ENCODE measurements around the gene SPATS2L. TPM values are rescaled to one million over a fixed set of nuclear protein-coding genes. Genes with fewer than 3 reads are reported as not detected.
A peak's percentile ranks its signal among the peaks of the same experiment; 100 is the strongest.

Gene SPATS2L
- total RNA-seq, 1 donor from 2014 or later: 77.3 TPM

DNA sequence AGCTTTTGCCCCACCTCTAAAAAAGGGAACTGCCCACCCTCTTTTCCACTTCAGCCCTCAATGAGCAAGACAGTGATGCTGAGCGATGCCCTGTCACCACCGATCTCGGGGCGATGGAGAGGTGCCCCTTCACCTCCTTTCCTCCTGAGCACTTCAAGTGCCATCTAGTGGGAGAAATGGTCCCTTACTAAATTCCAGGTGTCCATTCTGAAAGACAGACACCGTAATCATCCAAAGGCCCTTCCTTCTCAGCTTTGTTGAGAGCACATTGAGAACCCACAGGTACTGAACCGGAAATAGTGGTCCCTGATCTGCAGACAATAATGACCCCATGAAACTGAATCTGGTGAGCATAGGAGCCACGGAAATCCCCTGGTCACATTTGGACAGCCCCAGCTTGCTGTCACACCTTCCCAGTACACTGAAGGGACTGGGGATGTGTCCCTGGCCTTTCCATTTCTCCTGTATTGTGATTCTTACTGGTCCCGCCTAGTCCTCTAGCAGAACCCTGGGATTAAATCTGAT, 164.9 kb downstream of the SPATS2L start:
- no peak overlapping the region for H3K4me3 ChIP-seq (ENCODE audit: low read depth, low read length)
- DNase-seq (ENCODE audit: low read depth): no peak
- H3K36me3 ChIP-seq (ENCODE audit: control insufficient read depth, insufficient read depth, low read length): peaks cover 1% of the 10 kb centered on the region
- TF ChIP-seq, protein P1, sequence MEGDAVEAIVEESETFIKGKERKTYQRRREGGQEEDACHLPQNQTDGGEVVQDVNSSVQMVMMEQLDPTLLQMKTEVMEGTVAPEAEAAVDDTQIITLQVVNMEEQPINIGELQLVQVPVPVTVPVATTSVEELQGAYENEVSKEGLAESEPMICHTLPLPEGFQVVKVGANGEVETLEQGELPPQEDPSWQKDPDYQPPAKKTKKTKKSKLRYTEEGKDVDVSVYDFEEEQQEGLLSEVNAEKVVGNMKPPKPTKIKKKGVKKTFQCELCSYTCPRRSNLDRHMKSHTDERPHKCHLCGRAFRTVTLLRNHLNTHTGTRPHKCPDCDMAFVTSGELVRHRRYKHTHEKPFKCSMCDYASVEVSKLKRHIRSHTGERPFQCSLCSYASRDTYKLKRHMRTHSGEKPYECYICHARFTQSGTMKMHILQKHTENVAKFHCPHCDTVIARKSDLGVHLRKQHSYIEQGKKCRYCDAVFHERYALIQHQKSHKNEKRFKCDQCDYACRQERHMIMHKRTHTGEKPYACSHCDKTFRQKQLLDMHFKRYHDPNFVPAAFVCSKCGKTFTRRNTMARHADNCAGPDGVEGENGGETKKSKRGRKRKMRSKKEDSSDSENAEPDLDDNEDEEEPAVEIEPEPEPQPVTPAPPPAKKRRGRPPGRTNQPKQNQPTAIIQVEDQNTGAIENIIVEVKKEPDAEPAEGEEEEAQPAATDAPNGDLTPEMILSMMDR (IDR thresholded peaks at IDR 0.05; ENCODE audit: insufficient read depth, low read length, poor library complexity, severe bottlenecking): peak; percentile 55
- no peaks in the 10 kb centered on the region for H3K27me3 ChIP-seq (ENCODE audit: control insufficient read depth, insufficient read depth, low read length)

DNA sequence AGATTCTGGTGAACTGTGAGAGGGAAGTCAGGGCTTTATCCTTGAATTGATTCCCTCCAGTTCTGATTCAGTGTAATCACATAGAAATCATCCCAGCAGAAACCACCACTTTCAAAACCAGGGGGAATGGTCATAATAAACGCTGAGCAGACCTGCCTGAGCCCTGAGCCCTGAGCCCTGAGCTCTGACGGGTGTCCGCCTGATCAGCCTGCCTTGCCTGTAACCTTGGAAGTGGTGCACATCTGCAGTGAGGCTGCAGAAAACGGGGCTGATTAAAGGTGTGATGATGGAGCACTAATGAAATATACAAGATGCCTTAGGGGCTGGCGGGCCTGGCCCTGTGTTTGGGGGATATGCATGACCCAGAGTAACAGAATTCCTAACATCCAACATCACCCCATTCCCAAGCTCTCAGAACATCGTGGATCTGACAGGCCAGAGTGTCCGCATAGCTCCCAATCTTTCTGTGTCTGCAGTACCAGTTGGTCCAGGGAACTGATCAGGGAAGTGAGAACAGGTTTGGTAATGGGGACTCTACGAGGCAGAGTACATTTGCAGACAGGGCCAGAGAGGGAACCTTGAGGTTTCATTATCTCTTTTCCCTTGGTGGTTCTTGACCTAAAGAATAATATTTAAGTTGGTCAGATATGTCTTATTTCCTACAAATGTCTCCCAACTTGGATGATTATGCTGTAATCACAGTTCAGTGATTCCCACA, 165.6 kb downstream of the SPATS2L start:
- no peaks in the 10 kb centered on the region for H3K27me3 ChIP-seq (ENCODE audit: control insufficient read depth, insufficient read depth, low read length)
- peaks cover 1% of the 10 kb centered on the region for H3K36me3 ChIP-seq (ENCODE audit: control insufficient read depth, insufficient read depth, low read length)

DNA sequence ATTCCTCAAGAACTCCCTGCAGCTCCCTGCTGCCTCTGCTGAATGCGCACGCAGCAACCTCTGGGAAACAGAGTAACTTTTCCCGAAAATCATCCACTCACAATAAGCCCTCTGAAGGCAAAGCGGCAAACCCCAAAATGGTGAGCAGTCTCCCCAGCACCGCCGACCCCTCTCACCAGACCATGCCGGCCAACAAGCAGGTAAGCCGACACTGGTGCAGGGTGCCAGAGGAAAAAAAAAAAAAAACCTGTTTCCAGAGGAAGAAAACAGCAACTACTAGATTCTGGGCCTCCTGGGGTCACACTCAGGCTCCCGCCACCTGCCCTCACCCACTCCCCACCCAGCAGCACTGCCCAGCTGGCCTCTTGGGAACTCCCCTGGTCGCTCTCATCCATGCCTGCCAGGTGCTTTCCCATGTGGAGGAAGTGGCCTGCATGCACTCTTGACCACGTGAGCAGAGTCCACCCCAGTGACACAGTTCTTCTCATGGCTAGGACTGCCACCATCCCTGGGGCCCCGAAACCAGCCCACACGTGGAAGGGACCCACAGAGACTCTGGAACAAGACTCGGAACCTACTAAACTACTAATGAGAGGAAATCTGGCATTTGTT, 166.5 kb downstream of the SPATS2L start:
- DNase-seq (ENCODE audit: low read depth): no peak
- TF ChIP-seq, protein P1 (IDR thresholded peaks at IDR 0.05; ENCODE audit: insufficient read depth, low read length, poor library complexity, severe bottlenecking): no peak
- H3K36me3 ChIP-seq (ENCODE audit: control insufficient read depth, insufficient read depth, low read length): peaks cover 1% of the 10 kb centered on the region
- no peak overlapping the region for H3K4me3 ChIP-seq (ENCODE audit: low read depth, low read length)
- H3K27me3 ChIP-seq (ENCODE audit: control insufficient read depth, insufficient read depth, low read length): no peaks in the 10 kb centered on the region

More for the DNA sequence above, 165.6 kb downstream of the SPATS2L start:
- DNase-seq (ENCODE audit: low read depth): no peak
- TF ChIP-seq, protein P1 (IDR thresholded peaks at IDR 0.05; ENCODE audit: insufficient read depth, low read length, poor library complexity, severe bottlenecking): no peak
- no peak overlapping the region for H3K4me3 ChIP-seq (ENCODE audit: low read depth, low read length)

DNA sequence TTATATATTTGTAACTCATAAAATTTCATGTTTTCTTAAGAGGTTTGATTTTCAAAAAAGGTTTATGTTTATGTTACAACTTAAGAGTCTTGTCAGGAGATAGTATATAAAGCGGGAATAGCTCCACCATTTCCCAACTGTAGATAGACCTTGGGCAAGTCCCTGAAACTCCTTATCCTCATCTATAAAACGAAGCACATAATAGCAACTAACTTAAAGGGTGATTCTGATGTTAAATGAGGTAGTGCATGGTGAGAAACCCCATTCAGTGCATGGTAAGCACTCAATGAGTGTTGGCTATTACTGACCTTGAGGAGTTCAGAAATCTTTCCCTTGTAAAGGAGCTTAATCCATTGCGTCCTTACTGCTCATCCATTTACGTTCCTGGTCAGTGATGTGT, 169.3 kb downstream of the SPATS2L start:
- H3K4me3 ChIP-seq (ENCODE audit: low read depth, low read length): no peak overlapping the region
- TF ChIP-seq, protein P1 (IDR thresholded peaks at IDR 0.05; ENCODE audit: insufficient read depth, low read length, poor library complexity, severe bottlenecking): no peak
- peaks cover 1% of the 10 kb centered on the region for H3K36me3 ChIP-seq (ENCODE audit: control insufficient read depth, insufficient read depth, low read length)
- DNase-seq (ENCODE audit: low read depth): no peak
- no peaks in the 10 kb centered on the region for H3K27me3 ChIP-seq (ENCODE audit: control insufficient read depth, insufficient read depth, low read length)

DNA sequence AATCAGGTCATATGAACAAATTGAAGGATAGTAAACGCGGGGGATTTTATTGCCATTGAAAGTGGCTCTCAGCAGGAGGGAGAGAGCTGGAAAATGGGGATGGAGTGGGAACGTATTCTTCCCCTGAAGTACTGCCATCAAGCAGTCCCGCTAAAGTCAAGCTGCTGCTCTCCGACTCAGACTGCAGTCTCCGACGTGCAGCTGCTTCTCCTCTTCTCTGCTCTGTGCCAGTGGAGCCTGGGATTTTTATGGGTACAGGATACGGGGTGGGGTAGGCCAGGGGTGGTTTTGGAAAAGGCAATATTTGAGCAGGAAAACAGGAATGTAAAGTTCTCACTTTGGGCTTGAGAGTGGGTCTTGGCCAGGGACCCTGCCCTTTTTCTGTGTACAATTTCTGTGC, 170.3 kb downstream of the SPATS2L start:
- Histone ChIP-seq H3K36me3 (ENCODE audit: control insufficient read depth, insufficient read depth, low read length) (peaks cover 1% of the 10 kb centered on the region), H3K4me3 (ENCODE audit: low read depth, low read length) (no peak overlapping the region), H3K27me3 (ENCODE audit: control insufficient read depth, insufficient read depth, low read length) (no peaks in the 10 kb centered on the region)
- TF ChIP-seq, protein P1 (IDR thresholded peaks at IDR 0.05; ENCODE audit: insufficient read depth, low read length, poor library complexity, severe bottlenecking): no peak
- no peak for DNase-seq (ENCODE audit: low read depth)
